Sigmoid colon (tissue), 7 donors: ENCODE measurements around the gene C4orf36. TPM values are rescaled to one million over a fixed set of nuclear protein-coding genes. Genes with fewer than 3 reads are reported as not detected.

Experiments used
- DNase-seq: peaks from one replicate; pipeline ENCODE4 v3.0.0-alpha.2; 2019
- H3K27ac ChIP-seq, 4 donors: fragments of 200-600 bp; sonication (generic); one replicate each; pipeline ENCODE4 v1.5.1; 2016 to 2019; ENCODE audit warnings: mild to moderate bottlenecking in 1 of 4
- H3K27me3 ChIP-seq, 3 donors: fragments of 200-600 bp; sonication (generic); one replicate each; pipeline ENCODE4 v1.5.1; 2019; ENCODE audit warnings: mild to moderate bottlenecking in 1 of 3
- H3K36me3 ChIP-seq, 4 donors: fragments of 200-600 bp; sonication (generic); one replicate each; pipeline ENCODE4 v1.5.1; 2016 to 2019
- H3K4me1 ChIP-seq, 4 donors: fragments of 200-600 bp; sonication (generic); one replicate each; pipeline ENCODE4 v1.5.1; 2017 to 2019
- H3K4me3 ChIP-seq, 4 donors: fragments of 200-600 bp; sonication (generic); one replicate each; pipeline ENCODE4 v1.5.1; 2017 to 2019; ENCODE audit warnings: mild to moderate bottlenecking in 2 of 4, moderate library complexity in 1 of 4
- H3K9me3 ChIP-seq, 4 donors: fragments of 200-600 bp in 3 of 4; sonication (generic) in 3 of 4; one replicate each; pipeline versions ENCODE4 v1.5.1 to v1.6.1; 2013 to 2019
- CTCF ChIP-seq, 4 experiments: fragments of 450-650 bp in 3 of 4; fragments of 200-600 bp in 1 of 4; IDR thresholded peaks; one replicate each; pipeline ENCODE4 v1.5.1; 2016 to 2019; ENCODE audit warnings: antibody characterized with exemption in 4 of 4, mild to moderate bottlenecking in 3 of 4, moderate library complexity in 2 of 4
- EP300 ChIP-seq, 4 donors: sonication (generic); formaldehyde crosslinking; IDR thresholded peaks; one replicate each; pipeline ENCODE4 v1.6.1; 2017; ENCODE audit warnings: antibody characterized with exemption in 4 of 4
- POLR2A ChIP-seq, 2 donors: fragments of 450-650 bp; IDR thresholded peaks; one replicate each; pipeline ENCODE4 v1.6.1; 2016; ENCODE audit warnings: antibody characterized with exemption in 2 of 2, mild to moderate bottlenecking in 2 of 2, moderate library complexity in 2 of 2
- POLR2AphosphoS5 ChIP-seq, 4 donors: sonication (generic); formaldehyde crosslinking; IDR thresholded peaks; one replicate each; pipeline ENCODE4 v1.6.1; 2017; ENCODE audit warnings: antibody characterized with exemption in 4 of 4
- WGBS, 2 donors: extraction: QIAGEN DNeasy Blood & Tissue Kit; methylation state at CpG; one replicate each; pipeline ENCODE4 v1.1.7; 2013; 5-methylcytosine and 5-hydroxymethylcytosine counted together
- intact Hi-C: fragments of 100-400 bp; cut with DNase I; formaldehyde crosslinking; loops from one replicate; pipeline ENCODE4 v1.15.1; 2023
- polyA plus RNA-seq, 3 donors: library from polyadenylated mRNA; stranded (reverse); fragments of 200-250 nt; gene quantifications; one replicate each; pipeline ENCODE4 v1.2.3, GENCODE V29; 2013
- total RNA-seq, 4 donors: library from RNA; depleted of rRNA; stranded (reverse); fragments of >200 nt; gene quantifications; one replicate each; pipeline ENCODE4 v1.1.0, GENCODE V29; 2016
- donor health status: healthy with polysubstance abuse.
- donor health status: Bipolar disorder and iron deficiency.
- donor health status: healthy.

C4orf36 gene
- total and polyA plus RNA-seq, 7 donors, result 0.35 to 2.1 (median 0.99) TPM; not detected in 4

- Histone ChIP-seq H3K4me3 (no peak overlapping the region), H3K9me3 (no peaks in the 10 kb centered on the region), H3K27ac (no peak overlapping the region), H3K36me3 (no peaks in the 10 kb centered on the region), H3K27me3 (no peaks in the 10 kb centered on the region), H3K4me1 (peaks cover 0 to 10% (median 3%) of the 10 kb centered on the region in 4 donors)
- TF ChIP-seq CTCF (IDR thresholded peaks at IDR 0.05) (no peak), POLR2A (IDR thresholded peaks at IDR 0.05) (no peak), EP300 (IDR thresholded peaks at IDR 0.05) (no peak), POLR2AphosphoS5 (IDR thresholded peaks at IDR 0.05) (no peak)
- no peak for DNase-seq
- 96% methylated on average over 1 of the region's 1 CpG for whole genome bisulfite sequencing, 2 donors
- intact Hi-C loops, result no loop called here
Observed at GRCh38 chr4:86833615-86834014, 58.6 kb downstream of the C4orf36 start.

GRCh38 chr4:86831262-86832130 is 60.7 kb downstream of the C4orf36 start:
- WGBS, 2 donors, result 83 to 86% methylated on average over 5 of the region's 5 CpGs
- H3K27me3 ChIP-seq, result no peaks in the 10 kb centered on the region
- H3K4me1 ChIP-seq, result no peaks in the 10 kb centered on the region
- H3K9me3 ChIP-seq, result no peaks in the 10 kb centered on the region
- DNase-seq, result no peak
- H3K27ac ChIP-seq, result no peak overlapping the region
- no peak overlapping the region for H3K4me3 ChIP-seq
- no peaks in the 10 kb centered on the region for H3K36me3 ChIP-seq
- TF ChIP-seq POLR2AphosphoS5 (IDR thresholded peaks at IDR 0.05) (no peak), CTCF (IDR thresholded peaks at IDR 0.05) (no peak), EP300 (IDR thresholded peaks at IDR 0.05) (no peak), POLR2A (IDR thresholded peaks at IDR 0.05) (no peak)
- intact Hi-C loops, result no loop called here

Other genes with a start within 250 kb of the C4orf36 start
- gene SLC10A6, start 43.0 kb downstream of the C4orf36 start, total RNA-seq, result 1 to 10 TPM in 3 of 4 donors, not detected in 1; 1.1 to 2.8 (median 2.1) TPM
- under 1 TPM in 1 of 3 donors, not detected in 2; 0.20 TPM for gene SLC10A6, start 43.0 kb downstream of the C4orf36 start, polyA plus RNA-seq
- 100 to 1,000 TPM in 1 of 4 donors, 10 to 100 TPM in 3; 61.7 to 100 (median 85.4) TPM for gene AFF1, start 42.6 kb upstream of the C4orf36 start, total RNA-seq
- gene AFF1, start 42.6 kb upstream of the C4orf36 start, polyA plus RNA-seq, result 10 to 100 TPM in 2 of 3 donors, 1 to 10 TPM in 1; 7.2 to 16.6 (median 10.9) TPM